Activated T-cell treated with anti-CD3 and anti-CD28 coated beads, Interleukin-2, amount 50 U/mL, for 24 hours (primary cell): ENCODE results near the gene HLA-DRB1.
"Not testable (repeated sequence)": the region's sequence is repeated elsewhere in the genome, so short reads cannot be mapped to it uniquely, and the experiment has no call there.

Experiments
- DNase-seq: peaks from one replicate; pipeline ENCODE4 v3.0.0-alpha.2; 2020
- H3K27ac Mint-ChIP-seq: 2 replicates; pipeline ENCODE4 v1.8.0; 2020; ENCODE audit warnings: mild to moderate bottlenecking, mixed read lengths
- H3K27me3 Mint-ChIP-seq: 2 replicates; pipeline ENCODE4 v1.8.0; 2020; ENCODE audit warnings: mixed read lengths
- H3K36me3 Mint-ChIP-seq: 2 replicates; pipeline ENCODE4 v1.8.0; 2020; ENCODE audit warnings: low read depth, mixed read lengths
- H3K4me1 Mint-ChIP-seq: 2 replicates; pipeline ENCODE4 v1.8.0; 2020; ENCODE audit warnings: low read depth, mixed read lengths
- H3K4me3 Mint-ChIP-seq: 2 replicates; pipeline ENCODE4 v1.8.0; 2020; ENCODE audit warnings: mild to moderate bottlenecking, moderate library complexity, mixed read lengths
- H3K9me3 Mint-ChIP-seq: 2 replicates; pipeline ENCODE4 v1.8.0; 2020; ENCODE audit warnings: mixed read lengths

Gene HLA-DRB1

GRCh38 chr6:32597024-32597423 lies 7.4 kb upstream of the HLA-DRB1 start:
- H3K36me3 Mint-ChIP-seq = no peaks in the 10 kb centered on the region
- H3K9me3 Mint-ChIP-seq = no peaks in the 10 kb centered on the region
- H3K27me3 Mint-ChIP-seq = no peaks in the 10 kb centered on the region
- no peaks in the 10 kb centered on the region for H3K4me1 Mint-ChIP-seq
- no peak overlapping the region for H3K4me3 Mint-ChIP-seq
- H3K27ac Mint-ChIP-seq = no peak overlapping the region
- no peak for DNase-seq

- not testable (repeated sequence) for H3K9me3 Mint-ChIP-seq, H3K27ac Mint-ChIP-seq, H3K36me3 Mint-ChIP-seq, H3K4me3 Mint-ChIP-seq, DNase-seq, H3K4me1 Mint-ChIP-seq
- H3K27me3 Mint-ChIP-seq = peaks cover 10% of the 10 kb centered on the region
Measured at GRCh38 chr6:32590713-32591112, 1.1 kb upstream of the HLA-DRB1 start.

- Mint-ChIP-seq H3K27me3 (peaks cover 10% of the 10 kb centered on the region), H3K27ac (no peak overlapping the region), H3K4me3 (no peak overlapping the region), H3K9me3 (no peaks in the 10 kb centered on the region), H3K4me1 (peaks cover 4% of the 10 kb centered on the region), H3K36me3 (no peaks in the 10 kb centered on the region)
- DNase-seq = no peak
Measured at GRCh38 chr6:32588156-32588555, 1.5 kb downstream of the HLA-DRB1 start.

- H3K4me1 Mint-ChIP-seq = peaks cover 9% of the 10 kb centered on the region
- no peak overlapping the region for H3K27ac Mint-ChIP-seq
- H3K36me3 Mint-ChIP-seq = no peaks in the 10 kb centered on the region
- DNase-seq = no peak
- no peaks in the 10 kb centered on the region for H3K9me3 Mint-ChIP-seq
- H3K4me3 Mint-ChIP-seq = no peak overlapping the region
- no peaks in the 10 kb centered on the region for H3K27me3 Mint-ChIP-seq
Measured at GRCh38 chr6:32583527-32583898, 6.1 kb downstream of the HLA-DRB1 start.

- H3K9me3 Mint-ChIP-seq = no peaks in the 10 kb centered on the region
- H3K4me1 Mint-ChIP-seq = peaks cover 10% of the 10 kb centered on the region
- H3K36me3 Mint-ChIP-seq = no peaks in the 10 kb centered on the region
- H3K27me3 Mint-ChIP-seq = no peaks in the 10 kb centered on the region
- H3K27ac Mint-ChIP-seq = no peak overlapping the region
- no peak for DNase-seq
- H3K4me3 Mint-ChIP-seq = no peak overlapping the region
Measured at GRCh38 chr6:32581315-32582095, 8.1 kb downstream of the HLA-DRB1 start.

GRCh38 chr6:32580593-32580992 lies 9.1 kb downstream of the HLA-DRB1 start:
- no peaks in the 10 kb centered on the region for H3K27me3 Mint-ChIP-seq
- H3K4me1 Mint-ChIP-seq = peaks cover 10% of the 10 kb centered on the region
- no peak overlapping the region for H3K4me3 Mint-ChIP-seq
- H3K36me3 Mint-ChIP-seq = no peaks in the 10 kb centered on the region
- DNase-seq = no peak
- no peaks in the 10 kb centered on the region for H3K9me3 Mint-ChIP-seq
- H3K27ac Mint-ChIP-seq = no peak overlapping the region

GRCh38 chr6:32578962-32579361 lies 10.7 kb downstream of the HLA-DRB1 start:
- Mint-ChIP-seq H3K4me1 (peaks cover 10% of the 10 kb centered on the region), H3K4me3 (no peak overlapping the region), H3K27ac (no peak overlapping the region), H3K27me3 (no peaks in the 10 kb centered on the region), H3K36me3 (no peaks in the 10 kb centered on the region), H3K9me3 (no peaks in the 10 kb centered on the region)
- DNase-seq = no peak

- not testable (repeated sequence) for H3K4me3 Mint-ChIP-seq, H3K27me3 Mint-ChIP-seq, DNase-seq, H3K27ac Mint-ChIP-seq, H3K4me1 Mint-ChIP-seq, H3K36me3 Mint-ChIP-seq, H3K9me3 Mint-ChIP-seq
Measured at GRCh38 chr6:32577493-32577892, 12.2 kb downstream of the HLA-DRB1 start.

GRCh38 chr6:32576250-32576649 lies 13.4 kb downstream of the HLA-DRB1 start:
- H3K4me1 Mint-ChIP-seq = peaks cover 10% of the 10 kb centered on the region
- no peak for DNase-seq
- no peak overlapping the region for H3K4me3 Mint-ChIP-seq
- H3K9me3 Mint-ChIP-seq = no peaks in the 10 kb centered on the region
- no peaks in the 10 kb centered on the region for H3K36me3 Mint-ChIP-seq
- no peak overlapping the region for H3K27ac Mint-ChIP-seq
- peaks cover 3% of the 10 kb centered on the region for H3K27me3 Mint-ChIP-seq

- DNase-seq = no peak
- H3K27me3 Mint-ChIP-seq = peaks cover 7% of the 10 kb centered on the region
- H3K4me1 Mint-ChIP-seq = peaks cover 6% of the 10 kb centered on the region
- no peak overlapping the region for H3K4me3 Mint-ChIP-seq
- no peaks in the 10 kb centered on the region for H3K9me3 Mint-ChIP-seq
- H3K36me3 Mint-ChIP-seq = no peaks in the 10 kb centered on the region
- H3K27ac Mint-ChIP-seq = no peak overlapping the region
Measured at GRCh38 chr6:32570363-32570905, 19.2 kb downstream of the HLA-DRB1 start.

GRCh38 chr6:32568561-32568960 lies 21.1 kb downstream of the HLA-DRB1 start:
- peaks cover 7% of the 10 kb centered on the region for H3K27me3 Mint-ChIP-seq
- H3K9me3 Mint-ChIP-seq = no peaks in the 10 kb centered on the region
- H3K36me3 Mint-ChIP-seq = no peaks in the 10 kb centered on the region
- no peak overlapping the region for H3K4me3 Mint-ChIP-seq
- H3K27ac Mint-ChIP-seq = no peak overlapping the region
- no peak for DNase-seq
- peaks cover 6% of the 10 kb centered on the region for H3K4me1 Mint-ChIP-seq

GRCh38 chr6:32566957-32567356 lies 22.7 kb downstream of the HLA-DRB1 start:
- no peaks in the 10 kb centered on the region for H3K36me3 Mint-ChIP-seq
- DNase-seq = no peak
- H3K9me3 Mint-ChIP-seq = no peaks in the 10 kb centered on the region
- peaks cover 5% of the 10 kb centered on the region for H3K27me3 Mint-ChIP-seq
- H3K27ac Mint-ChIP-seq = no peak overlapping the region
- peaks cover 6% of the 10 kb centered on the region for H3K4me1 Mint-ChIP-seq
- H3K4me3 Mint-ChIP-seq = no peak overlapping the region

GRCh38 chr6:32565511-32565910 lies 24.1 kb downstream of the HLA-DRB1 start:
- no peaks in the 10 kb centered on the region for H3K9me3 Mint-ChIP-seq
- peaks cover 4% of the 10 kb centered on the region for H3K27me3 Mint-ChIP-seq
- H3K36me3 Mint-ChIP-seq = no peaks in the 10 kb centered on the region
- no peak overlapping the region for H3K27ac Mint-ChIP-seq
- no peak for DNase-seq
- H3K4me3 Mint-ChIP-seq = no peak overlapping the region
- peaks cover 6% of the 10 kb centered on the region for H3K4me1 Mint-ChIP-seq

- H3K9me3 Mint-ChIP-seq = no peaks in the 10 kb centered on the region
- no peak for DNase-seq
- no peak overlapping the region for H3K4me3 Mint-ChIP-seq
- H3K27me3 Mint-ChIP-seq = peaks cover 4% of the 10 kb centered on the region
- no peaks in the 10 kb centered on the region for H3K4me1 Mint-ChIP-seq
- no peaks in the 10 kb centered on the region for H3K36me3 Mint-ChIP-seq
- H3K27ac Mint-ChIP-seq = no peak overlapping the region
Measured at GRCh38 chr6:32562940-32563339, 26.7 kb downstream of the HLA-DRB1 start.

- no peaks in the 10 kb centered on the region for H3K27me3 Mint-ChIP-seq
- H3K27ac Mint-ChIP-seq = no peak overlapping the region
- H3K4me1 Mint-ChIP-seq = no peaks in the 10 kb centered on the region
- no peak for DNase-seq
- H3K4me3 Mint-ChIP-seq = no peak overlapping the region
- no peaks in the 10 kb centered on the region for H3K9me3 Mint-ChIP-seq
- H3K36me3 Mint-ChIP-seq = no peaks in the 10 kb centered on the region
Measured at GRCh38 chr6:32559747-32560146, 29.9 kb downstream of the HLA-DRB1 start.
